Thymus (tissue), 11 donors: ENCODE measurements around the gene GSE1. TPM values are rescaled to one million over a fixed set of nuclear protein-coding genes. Genes with fewer than 3 reads are reported as not detected.

Source experiments
- DNase-seq, 9 donors: peaks; one replicate each; pipeline ENCODE4 v3.0.0-alpha.2; 2013; ENCODE audit warnings: low spot score in 9 of 9, low read depth in 6 of 9, missing footprints in 1 of 9
- H3K27ac ChIP-seq, 2 donors: one replicate each; pipeline ENCODE4 v1.5.1; 2013; ENCODE audit warnings: control low read depth in 1 of 2, low read depth in 1 of 2, low read length in 1 of 2, mild to moderate bottlenecking in 1 of 2, moderate library complexity in 1 of 2
- H3K27me3 ChIP-seq, 2 donors: one replicate each; pipeline ENCODE4 v1.5.1; 2013; ENCODE audit warnings: low read length in 1 of 2; ENCODE audit not compliant: control insufficient read depth in 2 of 2, insufficient read depth in 1 of 2
- H3K36me3 ChIP-seq, 2 donors: one replicate each; pipeline ENCODE4 v1.5.1; 2013; ENCODE audit warnings: low read length in 1 of 2, mild to moderate bottlenecking in 1 of 2, moderate library complexity in 1 of 2; ENCODE audit not compliant: control insufficient read depth in 2 of 2, insufficient read depth in 2 of 2
- H3K4me1 ChIP-seq, 2 donors: one replicate each; pipeline ENCODE4 v1.5.1; 2013; ENCODE audit warnings: low read length in 2 of 2; ENCODE audit not compliant: control insufficient read depth in 2 of 2, insufficient read depth in 2 of 2
- H3K4me3 ChIP-seq, 2 donors: one replicate each; pipeline ENCODE4 v1.5.1; 2013; ENCODE audit warnings: low read length in 2 of 2, control low read depth in 1 of 2, mild to moderate bottlenecking in 1 of 2
- H3K9me3 ChIP-seq, 2 donors: one replicate each; pipeline ENCODE4 v1.5.1; 2013; ENCODE audit warnings: low read length in 1 of 2, mild to moderate bottlenecking in 1 of 2; ENCODE audit not compliant: control insufficient read depth in 2 of 2, insufficient read depth in 1 of 2
- WGBS: extraction: QIAGEN DNeasy Blood & Tissue Kit; methylation state at CpG from one replicate; pipeline ENCODE4 v1.1.7; 2013; 5-methylcytosine and 5-hydroxymethylcytosine counted together
- polyA plus RNA-seq: library from polyadenylated mRNA; stranded (reverse); fragments of 200-250 nt; gene quantifications from one replicate; pipeline ENCODE4 v1.2.3, GENCODE V29; 2013
- total RNA-seq: library from RNA; stranded (reverse); fragments of 120-200 nt; gene quantifications from one replicate; pipeline ENCODE4 v1.2.4, GENCODE V29; 2013
- donor health status: healthy.

The GSE1 gene
- total and polyA plus RNA-seq, 2 donors = 29.9 to 32.4 TPM

DNA sequence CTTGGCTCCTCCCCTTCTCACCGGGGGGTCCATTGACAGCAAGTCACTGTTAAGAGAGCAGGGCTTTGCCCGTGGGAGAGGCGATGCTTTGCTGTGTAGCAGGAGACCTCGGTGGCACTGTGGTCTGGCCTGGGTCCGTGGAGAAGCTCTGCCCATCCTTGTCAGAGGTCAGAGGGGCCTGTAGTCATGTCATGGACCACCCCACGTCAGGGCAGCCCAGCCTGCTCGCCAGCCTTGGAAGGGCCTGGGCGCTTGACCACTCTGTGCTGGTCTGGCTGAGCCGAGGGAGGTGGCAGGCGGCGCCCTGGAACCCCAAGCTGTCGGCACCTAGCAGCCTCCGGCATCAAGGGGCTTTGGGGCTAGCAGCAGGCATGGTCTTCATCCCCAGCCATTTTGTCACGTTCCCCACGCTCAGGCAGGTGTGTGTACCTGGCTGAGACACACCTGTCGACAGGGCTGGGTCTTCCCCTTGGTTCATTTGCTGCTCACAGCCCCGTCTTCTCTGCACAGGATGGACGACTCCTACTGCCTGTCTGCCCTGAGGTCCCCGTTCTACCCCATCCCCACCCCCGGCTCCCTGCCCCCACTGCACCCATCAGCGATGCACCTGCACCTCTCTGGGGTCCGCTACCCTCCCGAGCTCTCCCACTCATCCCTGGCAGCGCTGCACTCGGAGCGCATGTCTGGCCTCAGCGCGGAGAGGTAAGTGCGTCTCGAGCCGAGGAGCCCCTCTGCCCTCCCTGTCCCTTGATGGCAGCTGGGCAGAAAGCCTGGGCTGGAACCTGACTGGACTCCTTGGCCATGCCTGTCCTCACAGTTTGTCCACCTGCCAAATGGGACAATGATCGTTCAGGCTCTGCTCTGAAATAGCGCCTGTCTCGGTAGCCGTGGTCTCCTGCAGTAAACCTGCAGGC is 42.4 kb downstream of the GSE1 start:
- no peaks in the 10 kb centered on the region for H3K27me3 ChIP-seq
- 97% methylated on average over 35 of the region's 35 CpGs for WGBS
- peaks cover 86 to 97% of the 10 kb centered on the region in 2 donors for H3K36me3 ChIP-seq
- H3K4me1 ChIP-seq = peaks cover 6% of the 10 kb centered on the region in 2 donors
- peaks cover 0 to under 1% of the 10 kb centered on the region in 2 donors for H3K9me3 ChIP-seq
- DNase-seq = no peak
- no peak overlapping the region for H3K4me3 ChIP-seq
- H3K27ac ChIP-seq = no peak overlapping the region

DNA sequence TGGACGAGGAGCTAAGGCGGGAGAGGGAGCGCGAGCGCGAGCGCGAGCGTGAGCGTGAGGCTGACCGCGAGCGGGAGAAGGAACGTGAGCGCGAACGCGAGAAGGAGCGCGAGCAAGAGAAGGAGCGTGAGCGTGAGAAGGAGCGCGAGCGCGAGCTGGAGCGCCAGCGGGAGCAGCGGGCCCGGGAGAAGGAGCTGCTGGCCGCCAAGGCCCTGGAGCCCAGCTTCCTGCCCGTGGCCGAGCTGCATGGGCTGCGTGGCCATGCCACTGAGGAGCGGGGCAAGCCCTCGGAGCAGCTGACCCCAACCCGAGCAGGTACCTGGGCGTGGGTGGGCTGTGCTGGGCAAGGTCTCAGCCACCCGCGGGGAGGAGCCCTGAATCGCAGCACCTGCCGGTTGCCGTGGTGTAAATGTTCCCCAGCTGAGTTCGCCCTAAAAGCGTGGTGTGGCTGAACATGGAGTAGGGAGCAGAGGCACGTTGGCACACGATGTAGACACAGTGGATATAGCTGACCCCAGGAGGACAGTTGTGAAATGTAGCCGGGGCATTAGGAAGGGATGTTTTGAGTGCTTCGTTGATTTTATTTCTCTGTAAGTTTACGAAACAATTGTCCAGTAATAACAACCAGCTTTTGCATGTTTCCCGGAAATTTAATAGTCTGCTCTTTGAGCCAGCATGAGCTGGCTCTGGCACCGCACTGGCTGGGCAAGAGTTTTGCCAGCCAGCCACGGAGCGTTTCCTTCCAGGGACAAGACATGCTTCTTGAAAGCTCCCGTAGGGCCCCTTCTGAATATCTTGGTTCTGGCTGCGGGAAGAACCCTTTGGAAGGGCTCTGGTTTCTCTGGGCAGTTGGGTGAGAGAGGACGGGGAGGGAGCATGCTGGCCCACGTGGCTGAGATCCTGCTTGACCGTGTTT is 43.5 kb downstream of the GSE1 start:
- H3K9me3 ChIP-seq = no peaks in the 10 kb centered on the region
- DNase-seq = no peak
- H3K27ac ChIP-seq = no peak overlapping the region
- H3K27me3 ChIP-seq = no peaks in the 10 kb centered on the region
- WGBS = 97% methylated on average over 59 of the region's 59 CpGs
- H3K36me3 ChIP-seq = peaks cover 85 to 94% of the 10 kb centered on the region in 2 donors
- H3K4me1 ChIP-seq = peaks cover 0 to 2% of the 10 kb centered on the region in 2 donors
- H3K4me3 ChIP-seq = no peak overlapping the region

DNA sequence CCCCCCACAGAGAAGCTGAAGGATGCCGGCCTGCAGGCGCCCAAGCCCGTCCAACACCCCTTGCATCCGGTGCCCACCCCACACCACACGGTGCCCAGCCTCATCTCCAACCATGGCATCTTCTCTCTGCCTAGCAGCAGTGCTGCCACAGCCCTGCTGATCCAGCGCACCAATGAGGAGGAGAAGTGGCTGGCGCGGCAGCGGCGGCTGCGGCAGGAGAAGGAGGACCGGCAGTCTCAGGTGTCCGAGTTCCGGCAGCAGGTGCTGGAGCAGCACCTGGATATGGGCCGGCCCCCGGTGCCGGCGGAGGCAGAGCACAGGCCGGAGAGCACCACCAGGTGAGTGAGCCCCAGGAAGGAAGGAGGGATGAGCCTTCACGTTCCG is 44.1 kb downstream of the GSE1 start:
- Histone ChIP-seq H3K9me3 (no peaks in the 10 kb centered on the region), H3K4me1 (peaks cover 0 to 2% of the 10 kb centered on the region in 2 donors), H3K4me3 (no peak overlapping the region), H3K36me3 (peaks cover 88 to 94% of the 10 kb centered on the region in 2 donors), H3K27ac (no peak overlapping the region), H3K27me3 (no peaks in the 10 kb centered on the region)
- WGBS = 98% methylated on average over 21 of the region's 21 CpGs
- DNase-seq = no peak

DNA sequence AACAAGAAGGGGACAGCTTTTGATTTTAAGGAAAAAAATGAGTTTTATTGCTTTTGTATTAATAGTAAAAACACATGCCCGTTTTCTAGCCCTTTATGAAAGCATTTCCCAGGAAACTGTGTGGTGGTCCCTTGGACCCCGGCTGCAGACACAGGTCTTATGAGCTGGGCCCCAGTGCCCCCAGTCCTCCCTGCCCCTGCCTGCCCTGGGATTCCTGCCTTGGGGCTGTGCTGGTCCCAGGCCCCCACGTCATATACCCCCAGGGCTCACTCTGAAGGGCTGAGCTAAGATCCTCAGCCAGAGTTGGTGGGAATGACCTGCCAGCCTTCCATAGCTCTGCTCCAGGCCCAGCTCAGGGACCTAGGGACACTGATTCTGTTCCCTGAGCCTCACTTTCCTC is 44.9 kb downstream of the GSE1 start:
- peaks cover 94 to 96% of the 10 kb centered on the region in 2 donors for H3K36me3 ChIP-seq
- peaks cover 0 to 2% of the 10 kb centered on the region in 2 donors for H3K4me1 ChIP-seq
- no peak overlapping the region for H3K27ac ChIP-seq
- H3K27me3 ChIP-seq = no peaks in the 10 kb centered on the region
- DNase-seq = no peak
- WGBS = 97% methylated on average over 3 of the region's 3 CpGs
- no peaks in the 10 kb centered on the region for H3K9me3 ChIP-seq
- no peak overlapping the region for H3K4me3 ChIP-seq

DNA sequence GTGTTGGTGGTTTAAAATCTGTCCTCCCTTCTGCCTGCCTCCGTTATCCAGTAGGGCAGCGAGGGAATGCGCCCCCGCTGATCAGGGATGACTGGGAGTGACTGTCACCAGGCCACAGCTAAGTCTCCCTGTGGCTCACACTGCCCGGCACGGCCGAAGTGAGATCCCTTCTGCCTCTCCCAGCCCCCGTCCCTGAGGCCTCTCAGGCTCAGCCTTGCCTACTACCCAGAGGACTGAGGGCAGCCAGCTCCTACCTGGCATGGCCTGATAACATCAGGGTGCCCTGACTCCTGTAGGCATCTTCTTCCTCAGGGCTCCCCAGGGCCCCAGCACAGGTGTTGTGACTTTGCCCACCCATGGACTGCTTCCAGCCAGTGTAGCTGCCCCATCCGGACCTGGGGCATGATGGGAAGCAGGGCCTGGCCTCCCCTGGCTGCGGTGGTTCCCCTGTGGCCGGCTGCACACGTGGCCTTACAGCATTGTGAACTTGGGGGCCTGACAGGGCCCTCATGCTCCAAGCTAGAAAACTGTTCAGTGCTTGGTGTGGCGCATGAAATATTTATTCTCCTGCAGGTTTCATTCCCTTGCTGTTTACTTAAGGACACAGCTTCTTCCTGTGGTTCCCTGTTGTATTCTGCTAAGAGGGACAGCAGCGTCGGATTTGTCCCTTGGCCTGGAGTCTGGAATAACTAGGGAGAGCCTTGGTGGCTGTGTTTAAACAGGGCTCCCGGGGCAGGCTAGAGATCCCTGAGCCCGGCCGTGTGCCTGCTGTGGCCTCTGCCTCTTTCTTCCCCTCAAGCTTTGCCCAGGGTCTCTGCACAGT is 45.6 kb downstream of the GSE1 start:
- no peak overlapping the region for H3K27ac ChIP-seq
- no peak overlapping the region for H3K4me3 ChIP-seq
- H3K27me3 ChIP-seq = no peaks in the 10 kb centered on the region
- 97% methylated on average over 18 of the region's 18 CpGs for WGBS
- no peaks in the 10 kb centered on the region for H3K9me3 ChIP-seq
- H3K4me1 ChIP-seq = peaks cover 0 to 2% of the 10 kb centered on the region in 2 donors
- DNase-seq = no peak
- peaks cover 94 to 97% of the 10 kb centered on the region in 2 donors for H3K36me3 ChIP-seq

DNA sequence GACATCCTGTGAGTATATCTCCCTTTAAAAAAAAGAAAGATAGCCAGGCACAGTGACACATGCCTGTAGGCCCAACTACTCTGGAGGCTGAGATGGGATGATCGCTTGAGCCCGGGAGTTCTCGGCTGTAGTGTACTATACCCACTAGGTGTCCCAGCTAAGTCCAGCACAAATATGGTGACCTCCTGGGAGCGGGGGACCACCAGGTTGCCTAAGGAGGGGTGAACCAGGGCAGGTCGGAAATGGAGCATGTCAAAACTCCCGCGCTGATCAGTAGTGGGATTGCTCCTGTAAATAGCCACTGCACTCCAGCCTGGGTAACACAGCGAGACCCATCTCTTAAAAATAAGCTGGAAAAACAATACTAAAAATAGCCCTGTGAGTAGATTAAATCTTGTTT is 46.2 kb downstream of the GSE1 start:
- no peak overlapping the region for H3K27ac ChIP-seq
- DNase-seq = no peak
- WGBS = 98% methylated on average over 8 of the region's 8 CpGs

DNA sequence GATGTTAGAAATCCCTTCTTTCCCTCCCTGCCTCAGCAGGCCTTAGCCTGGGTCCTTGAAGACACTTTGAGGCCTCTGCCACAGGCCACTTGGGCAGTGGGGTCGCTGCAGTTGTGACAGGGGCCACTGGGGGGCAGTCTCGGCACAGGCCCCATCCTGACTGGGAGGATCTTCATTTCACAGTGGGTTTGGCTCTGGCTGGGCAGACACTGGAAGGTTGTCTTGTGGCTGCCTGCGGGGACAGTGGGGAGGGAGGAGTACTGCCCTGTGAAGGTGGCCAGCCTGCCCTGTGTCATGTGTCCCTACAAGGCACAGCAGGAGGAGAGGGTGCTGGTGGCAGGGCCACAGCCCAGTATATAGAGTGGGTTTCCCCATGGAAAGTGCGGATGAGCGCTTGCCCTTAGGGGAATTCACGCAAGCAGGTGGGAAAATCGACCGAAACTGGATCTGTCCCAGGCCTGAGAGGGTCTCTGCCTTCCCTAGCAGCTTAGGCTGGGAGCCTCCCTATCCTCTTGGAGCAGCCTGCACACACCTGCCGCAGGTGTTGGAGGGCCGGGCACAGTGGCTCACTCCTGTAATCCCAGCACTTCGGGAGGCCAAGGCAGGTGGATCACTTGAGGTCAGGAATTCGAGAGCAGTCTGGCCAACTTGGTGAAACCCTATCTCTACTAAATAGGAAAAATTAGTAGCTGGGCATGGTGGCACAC is 46.8 kb downstream of the GSE1 start:
- peak in 7 of 9 donors; percentile 13 to 61 (median 33) for DNase-seq

More for the DNA sequence above, 46.2 kb downstream of the GSE1 start:
- H3K4me1 ChIP-seq = peaks cover 0 to 2% of the 10 kb centered on the region in 2 donors
- no peak overlapping the region for H3K4me3 ChIP-seq
- no peaks in the 10 kb centered on the region for H3K27me3 ChIP-seq
- H3K9me3 ChIP-seq = no peaks in the 10 kb centered on the region
- peaks cover 94 to 97% of the 10 kb centered on the region in 2 donors for H3K36me3 ChIP-seq

More for the DNA sequence above, 46.8 kb downstream of the GSE1 start:
- H3K9me3 ChIP-seq = no peaks in the 10 kb centered on the region
- peaks cover 94 to 97% of the 10 kb centered on the region in 2 donors for H3K36me3 ChIP-seq
- peaks cover 0 to 2% of the 10 kb centered on the region in 2 donors for H3K4me1 ChIP-seq
- no peak overlapping the region for H3K27ac ChIP-seq
- H3K27me3 ChIP-seq = no peaks in the 10 kb centered on the region
- WGBS = 85% methylated on average over 12 of the region's 12 CpGs
- H3K4me3 ChIP-seq = no peak overlapping the region
